ENCODE measurements around the gene KCNG4. TPM values are rescaled to one million over a fixed set of nuclear protein-coding genes. Genes with fewer than 3 reads are reported as not detected.

KCNG4 gene
- total RNA-seq, 1 donor from 2014 or later, result not detected

GRCh38 chr16:84176192-84177053, 63.4 kb downstream of the KCNG4 start:
- no peaks in the 10 kb centered on the region for H3K36me3 Mint-ChIP-seq
- H3K27me3 Mint-ChIP-seq (ENCODE audit: insufficient read depth, low read depth), result peaks cover 10% of the 10 kb centered on the region
- no peak overlapping the region for H2AFZ ChIP-seq (replicated peaks)
- H3K4me1 Mint-ChIP-seq, result peaks cover 5% of the 10 kb centered on the region
- DNase-seq (ENCODE audit: low spot score), result no peak
- H3K4me3 ChIP-seq, result no peak overlapping the region
- no peaks in the 10 kb centered on the region for H4K20me1 ChIP-seq (ENCODE audit: low read depth)
- H3K27ac ChIP-seq, result no peak overlapping the region
- H3K9me3 Mint-ChIP-seq, result no peaks in the 10 kb centered on the region
- TF ChIP-seq, protein P1, sequence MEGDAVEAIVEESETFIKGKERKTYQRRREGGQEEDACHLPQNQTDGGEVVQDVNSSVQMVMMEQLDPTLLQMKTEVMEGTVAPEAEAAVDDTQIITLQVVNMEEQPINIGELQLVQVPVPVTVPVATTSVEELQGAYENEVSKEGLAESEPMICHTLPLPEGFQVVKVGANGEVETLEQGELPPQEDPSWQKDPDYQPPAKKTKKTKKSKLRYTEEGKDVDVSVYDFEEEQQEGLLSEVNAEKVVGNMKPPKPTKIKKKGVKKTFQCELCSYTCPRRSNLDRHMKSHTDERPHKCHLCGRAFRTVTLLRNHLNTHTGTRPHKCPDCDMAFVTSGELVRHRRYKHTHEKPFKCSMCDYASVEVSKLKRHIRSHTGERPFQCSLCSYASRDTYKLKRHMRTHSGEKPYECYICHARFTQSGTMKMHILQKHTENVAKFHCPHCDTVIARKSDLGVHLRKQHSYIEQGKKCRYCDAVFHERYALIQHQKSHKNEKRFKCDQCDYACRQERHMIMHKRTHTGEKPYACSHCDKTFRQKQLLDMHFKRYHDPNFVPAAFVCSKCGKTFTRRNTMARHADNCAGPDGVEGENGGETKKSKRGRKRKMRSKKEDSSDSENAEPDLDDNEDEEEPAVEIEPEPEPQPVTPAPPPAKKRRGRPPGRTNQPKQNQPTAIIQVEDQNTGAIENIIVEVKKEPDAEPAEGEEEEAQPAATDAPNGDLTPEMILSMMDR (IDR thresholded peaks at IDR 0.05), result no peak
- TF ChIP-seq EZH2 (IDR thresholded peaks at IDR 0.05), result no peak
- TF ChIP-seq EZH2phosphoT487 (IDR thresholded peaks at IDR 0.05), result no peak
- no peak overlapping the region for H3K4me3 Mint-ChIP-seq
- H3K36me3 ChIP-seq, result no peaks in the 10 kb centered on the region
- no peaks in the 10 kb centered on the region for H3F3A ChIP-seq (ENCODE audit: low read depth)
- H3K27me3 ChIP-seq, result no peaks in the 10 kb centered on the region
- H3K9me3 ChIP-seq (ENCODE audit: low read depth), result no peaks in the 10 kb centered on the region
- H3K4me1 ChIP-seq, result no peaks in the 10 kb centered on the region
- no peak overlapping the region for H3K4me2 ChIP-seq
- no peak overlapping the region for H3K27ac Mint-ChIP-seq
- H3K79me2 ChIP-seq (ENCODE audit: low read depth), result no peaks in the 10 kb centered on the region
- H3K9ac ChIP-seq, result no peak overlapping the region

DNA sequence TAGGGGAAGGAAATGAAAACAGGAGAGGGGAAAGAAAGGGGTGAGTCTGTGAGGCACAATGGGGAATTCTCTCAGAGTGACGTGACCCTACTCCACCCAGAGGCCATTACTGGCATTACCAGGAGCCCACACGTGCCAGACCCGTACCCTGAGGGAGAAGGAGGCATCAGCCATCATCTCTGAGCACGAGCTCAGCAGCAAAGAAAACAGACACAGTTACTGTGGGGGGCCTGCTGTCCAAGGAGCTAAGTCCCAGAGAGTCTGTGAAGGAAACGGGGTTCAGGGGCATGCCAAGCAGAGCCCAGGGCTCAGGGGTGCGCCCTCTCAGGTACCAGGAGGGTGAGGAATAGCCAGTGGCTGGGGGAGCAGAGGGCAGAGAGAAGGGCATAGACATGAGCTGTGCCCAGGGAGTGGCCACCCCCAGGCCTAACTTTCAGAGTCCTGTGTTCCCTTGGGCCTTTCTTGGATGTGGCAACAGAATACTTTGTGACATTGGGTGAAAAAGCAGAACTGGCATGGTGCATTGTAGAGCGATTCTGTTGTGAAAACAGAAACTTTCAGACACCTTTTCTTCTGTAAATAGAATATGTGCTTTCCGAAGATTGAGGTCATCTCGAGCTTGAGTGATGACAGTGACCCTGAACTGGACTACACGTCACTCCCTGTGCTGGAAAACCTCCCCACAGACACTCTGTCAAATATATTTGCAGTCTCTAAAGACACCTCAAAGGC, 64.3 kb downstream of the KCNG4 start:
- no peaks in the 10 kb centered on the region for H3K9me3 ChIP-seq (ENCODE audit: low read depth)
- H3K79me2 ChIP-seq (ENCODE audit: low read depth), result no peaks in the 10 kb centered on the region
- no peaks in the 10 kb centered on the region for H3K36me3 ChIP-seq
- H3K4me3 ChIP-seq, result no peak overlapping the region
- peak; percentile 79 for DNase-seq (ENCODE audit: low spot score)
- no peak overlapping the region for H3K27ac ChIP-seq
- H3K4me1 ChIP-seq, result no peaks in the 10 kb centered on the region
- H2AFZ ChIP-seq (replicated peaks), result no peak overlapping the region
- Mint-ChIP-seq H3K36me3 (no peaks in the 10 kb centered on the region), H3K9me3 (no peaks in the 10 kb centered on the region), H3K4me3 (peak overlapping the region; percentile 11), H3K27ac (peak overlapping the region; percentile 74), H3K27me3 (ENCODE audit: insufficient read depth, low read depth) (peaks cover 10% of the 10 kb centered on the region), H3K4me1 (peaks cover 5% of the 10 kb centered on the region)
- H3F3A ChIP-seq (ENCODE audit: low read depth), result no peaks in the 10 kb centered on the region
- no peaks in the 10 kb centered on the region for H3K27me3 ChIP-seq
- no peaks in the 10 kb centered on the region for H4K20me1 ChIP-seq (ENCODE audit: low read depth)
- TF ChIP-seq, protein P1 (IDR thresholded peaks at IDR 0.05), result peak; percentile 73
- TF ChIP-seq EZH2phosphoT487 (IDR thresholded peaks at IDR 0.05), result no peak
- H3K4me2 ChIP-seq, result no peak overlapping the region
- no peak overlapping the region for H3K9ac ChIP-seq

- Histone ChIP-seq H3K4me1 (no peaks in the 10 kb centered on the region), H3K36me3 (no peaks in the 10 kb centered on the region), H3K27me3 (no peaks in the 10 kb centered on the region), H3K27ac (no peak overlapping the region), H3K9me3 (ENCODE audit: low read depth) (no peaks in the 10 kb centered on the region), H2AFZ (replicated peaks) (no peak overlapping the region), H4K20me1 (ENCODE audit: low read depth) (no peaks in the 10 kb centered on the region), H3K9ac (no peak overlapping the region), H3K4me2 (no peak overlapping the region), H3F3A (ENCODE audit: low read depth) (no peaks in the 10 kb centered on the region), H3K4me3 (no peak overlapping the region), H3K79me2 (ENCODE audit: low read depth) (no peaks in the 10 kb centered on the region)
- Mint-ChIP-seq H3K27ac (no peak overlapping the region), H3K27me3 (ENCODE audit: insufficient read depth, low read depth) (peaks cover 10% of the 10 kb centered on the region), H3K4me1 (peaks cover 5% of the 10 kb centered on the region), H3K9me3 (no peaks in the 10 kb centered on the region), H3K36me3 (no peaks in the 10 kb centered on the region), H3K4me3 (no peak overlapping the region)
- DNase-seq (ENCODE audit: low spot score), result no peak
- no peak for TF ChIP-seq EZH2 (IDR thresholded peaks at IDR 0.05)
- TF ChIP-seq, protein P1 (IDR thresholded peaks at IDR 0.05), result no peak
- no peak for TF ChIP-seq EZH2phosphoT487 (IDR thresholded peaks at IDR 0.05)
Observed at GRCh38 chr16:84174396-84174795, 65.4 kb downstream of the KCNG4 start.

Data from neural progenitor cell (in vitro differentiated cells).